HG03064 (cell line): Measurements from ENCODE around the gene PLCD3.

Experiments
- ATAC-seq: cut with Tn5 transposase; IDR thresholded peaks from one replicate; pipeline ENCODE4 v1.9.1; 2021; ENCODE audit warnings: low read depth; ENCODE audit not compliant: unreplicated experiment

The PLCD3 gene

GRCh38 chr17:45120558-45120957 lies 11.8 kb downstream of the PLCD3 start:
- ATAC-seq = no peak

DNA sequence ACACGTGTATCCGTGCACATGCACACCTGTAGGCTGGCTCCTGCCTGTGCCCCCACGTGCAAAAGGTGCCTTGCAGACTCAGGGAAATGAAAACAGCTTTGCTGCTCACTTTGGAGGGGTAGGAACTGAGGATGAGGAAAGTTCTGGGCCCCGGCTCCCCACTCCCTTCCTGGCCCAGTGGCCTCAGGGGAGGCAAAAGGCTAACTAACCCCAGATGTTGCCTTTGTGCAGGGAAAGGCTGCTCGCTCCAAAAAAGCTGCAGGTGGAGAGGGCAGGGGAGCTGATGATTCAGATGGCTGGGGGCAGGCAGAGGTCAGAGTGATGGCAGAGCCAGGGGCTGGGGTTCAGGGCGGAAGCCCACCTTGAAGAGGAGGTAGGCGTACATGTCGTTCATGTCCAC lies 12.4 kb downstream of the PLCD3 start:
- no peak for ATAC-seq

GRCh38 chr17:45118691-45119090 lies 13.6 kb downstream of the PLCD3 start:
- no peak for ATAC-seq

DNA sequence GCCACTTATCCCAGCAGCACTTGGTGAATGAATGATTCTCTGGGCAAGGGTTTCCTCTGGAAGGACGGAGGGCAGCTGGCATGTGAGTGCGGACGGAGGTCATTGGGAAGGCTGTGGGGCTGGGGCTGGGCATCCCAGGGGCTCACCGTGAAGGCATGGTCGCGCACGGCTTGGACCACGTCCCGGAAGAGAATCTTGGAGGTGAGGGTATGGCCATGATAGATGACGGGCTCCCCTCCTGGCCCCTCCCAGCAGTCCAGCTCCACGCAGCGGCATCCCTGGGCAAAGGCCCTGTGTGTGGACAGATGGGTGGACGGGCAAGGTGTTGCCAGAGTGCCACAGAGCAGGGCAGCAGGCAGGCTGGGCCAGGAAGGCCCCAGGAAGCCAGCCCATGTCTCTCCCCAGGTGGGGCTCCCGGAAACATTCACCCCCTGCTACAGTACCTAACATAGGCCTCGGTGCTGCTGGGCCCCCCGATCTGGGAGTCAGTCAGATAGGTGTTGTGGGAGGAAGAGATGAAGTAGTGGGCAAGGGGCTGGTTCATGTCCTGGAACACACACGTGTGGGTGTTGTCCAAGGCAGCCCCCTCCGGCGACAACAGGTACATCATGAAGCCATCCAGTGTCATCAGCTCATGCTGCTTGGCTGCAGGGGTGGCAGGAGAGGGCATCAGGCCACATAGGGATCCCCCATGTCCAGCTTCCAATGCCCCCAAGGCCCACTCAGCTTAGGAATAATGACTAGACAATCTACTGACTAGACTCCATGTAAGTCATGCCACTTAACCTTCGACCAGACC lies 14.3 kb downstream of the PLCD3 start:
- no peak for ATAC-seq

GRCh38 chr17:45117334-45117733 lies 15.0 kb downstream of the PLCD3 start:
- no peak for ATAC-seq

DNA sequence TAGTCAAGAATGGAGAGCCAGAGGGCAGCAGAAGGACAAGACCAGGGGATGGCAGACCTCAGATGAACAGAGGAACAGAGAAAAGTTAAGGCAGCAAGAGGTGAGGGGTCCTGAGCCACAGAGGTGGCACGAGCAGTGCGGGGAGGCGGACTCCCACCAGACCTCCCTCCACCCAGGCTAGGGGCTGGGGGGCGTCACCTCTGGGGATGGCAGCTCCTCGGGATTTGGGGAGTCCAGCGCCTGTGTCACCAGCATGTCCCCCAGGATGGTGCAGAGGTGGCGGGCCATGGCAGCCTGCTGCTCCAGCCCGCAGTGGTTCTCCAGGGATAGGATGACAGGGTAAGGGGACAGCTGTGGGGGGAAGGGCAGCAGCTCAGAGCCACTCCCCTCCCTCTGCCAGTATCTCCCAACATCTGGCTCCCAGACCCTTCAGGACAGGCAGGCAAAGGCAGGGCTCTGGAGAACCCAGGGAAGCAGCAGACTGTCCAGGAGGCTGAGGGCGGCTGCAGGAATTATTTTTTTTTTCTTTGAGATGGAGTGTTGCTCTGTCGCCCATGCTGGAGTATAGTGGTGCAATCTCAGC lies 15.8 kb downstream of the PLCD3 start:
- ATAC-seq = no peak

DNA sequence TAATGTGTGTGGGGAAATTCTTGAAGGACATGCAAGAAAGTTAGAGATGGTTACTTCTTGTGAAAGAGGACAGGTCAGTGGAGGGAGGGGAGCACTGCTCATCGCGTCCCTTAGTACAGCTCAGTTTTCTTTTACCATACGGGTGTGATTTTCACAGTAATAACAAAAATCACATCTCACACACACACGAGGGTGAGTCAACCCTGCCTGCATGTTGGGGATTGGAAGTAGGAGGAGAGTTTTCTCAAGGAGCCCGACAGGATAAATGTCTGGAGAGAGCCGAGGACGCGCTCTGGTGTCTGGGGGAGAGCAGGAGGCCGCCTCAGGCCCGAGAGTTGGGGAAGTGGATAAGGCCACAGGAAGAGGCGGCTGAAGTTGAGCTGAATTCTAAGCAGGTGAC lies 16.4 kb downstream of the PLCD3 start:
- no peak for ATAC-seq

DNA sequence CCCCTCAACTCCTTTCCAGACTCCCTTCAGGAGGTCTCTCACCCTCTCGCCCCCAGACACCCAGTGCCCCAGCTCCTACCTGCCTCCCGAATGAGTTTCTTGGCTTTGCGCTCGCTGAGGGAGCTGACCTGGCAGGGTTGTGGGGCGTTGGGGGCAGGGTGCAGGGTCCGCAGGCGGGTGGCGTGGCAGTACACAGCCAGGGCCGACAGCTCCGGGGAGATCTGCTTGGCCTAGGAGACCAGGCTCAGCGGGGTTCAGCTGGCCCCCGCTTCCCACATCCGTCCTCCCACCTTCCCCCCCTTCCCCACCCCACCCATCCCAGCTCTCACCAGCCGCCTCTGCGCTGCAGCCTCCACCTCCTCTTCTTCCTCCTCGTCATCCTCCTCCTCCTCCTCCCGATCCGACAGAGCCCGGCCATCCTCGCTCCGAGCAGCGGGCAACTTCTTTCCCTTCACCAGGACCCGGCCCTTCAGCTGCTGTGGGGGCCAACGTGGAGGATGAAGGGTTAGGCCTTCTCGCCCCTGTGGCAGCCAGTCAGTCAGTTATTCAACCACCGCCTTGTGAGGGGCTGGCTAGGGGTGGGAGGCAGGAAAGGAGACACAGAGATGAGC lies 17.2 kb downstream of the PLCD3 start:
- no peak for ATAC-seq

- no peak for ATAC-seq
These were observed 18.0 kb downstream of the PLCD3 start for GRCh38 chr17:45114117-45114932.

DNA sequence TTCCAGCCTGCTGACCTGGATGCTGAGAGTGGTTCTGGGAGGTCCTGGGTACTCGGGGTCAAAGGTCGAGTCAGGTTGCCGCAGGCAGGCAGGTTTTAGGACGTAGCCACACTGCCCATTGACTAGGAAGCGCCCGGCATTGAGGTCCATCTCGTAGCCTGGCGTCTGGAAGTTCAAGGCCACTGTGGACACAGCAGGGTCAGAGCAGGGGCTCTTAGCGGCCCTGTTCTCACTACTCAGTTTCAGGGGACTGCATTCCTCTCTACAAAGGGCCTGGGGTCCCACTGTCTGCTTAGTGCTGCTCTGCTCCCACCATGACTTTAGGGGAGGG lies 18.9 kb downstream of the PLCD3 start:
- no peak for ATAC-seq

GRCh38 chr17:45112559-45113423 lies 19.5 kb downstream of the PLCD3 start:
- ATAC-seq = no peak

GRCh38 chr17:45111850-45112249 lies 20.5 kb downstream of the PLCD3 start:
- no peak for ATAC-seq

DNA sequence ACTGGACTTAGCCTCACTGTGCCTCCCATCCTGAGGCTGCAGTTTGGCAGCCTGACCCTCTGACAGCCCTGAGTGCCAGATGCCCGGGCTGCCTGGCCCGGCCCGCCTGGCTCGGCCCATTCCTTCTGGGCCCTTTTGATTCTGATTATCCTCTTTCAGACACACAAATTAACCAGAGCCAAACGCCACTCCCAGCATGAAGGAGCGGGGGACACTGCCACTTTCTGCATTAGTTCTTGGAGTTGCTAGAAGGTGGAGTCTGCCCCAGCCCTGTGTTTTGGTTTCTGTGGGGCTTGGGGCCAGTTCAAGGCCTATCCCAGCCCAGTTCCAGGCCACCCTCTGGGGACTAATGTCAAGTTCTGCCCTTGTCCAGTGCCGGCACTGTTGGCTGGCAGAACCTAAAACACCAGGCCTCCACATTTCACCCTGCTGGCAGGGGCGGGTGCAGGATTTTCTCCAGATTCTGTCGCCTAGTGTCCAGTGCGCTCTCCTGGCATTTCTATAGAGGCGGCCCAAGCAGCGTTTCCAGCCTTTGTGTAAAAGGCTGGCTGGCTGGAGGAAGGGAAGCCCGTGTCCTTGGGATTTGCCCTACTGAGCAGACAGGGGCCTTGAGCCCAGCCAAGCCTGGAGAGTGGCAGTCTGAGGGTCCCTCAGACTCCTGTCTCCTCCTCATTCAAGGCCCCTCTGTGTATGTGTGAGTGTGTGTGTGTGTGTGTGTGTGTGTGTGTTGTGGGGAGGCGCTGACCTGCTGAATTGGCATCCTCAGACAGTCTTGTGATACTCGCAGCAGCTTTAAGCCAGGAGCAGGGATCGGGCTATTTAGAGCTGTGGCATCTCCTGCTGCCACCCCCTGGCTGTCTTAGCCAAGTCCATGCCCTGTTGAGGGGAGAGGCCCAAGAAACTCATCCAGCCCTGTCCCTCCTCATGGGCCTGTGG lies 21.4 kb downstream of the PLCD3 start:
- ATAC-seq = no peak

- no peak for ATAC-seq
These were observed 23.5 kb downstream of the PLCD3 start for GRCh38 chr17:45108595-45109521.

DNA sequence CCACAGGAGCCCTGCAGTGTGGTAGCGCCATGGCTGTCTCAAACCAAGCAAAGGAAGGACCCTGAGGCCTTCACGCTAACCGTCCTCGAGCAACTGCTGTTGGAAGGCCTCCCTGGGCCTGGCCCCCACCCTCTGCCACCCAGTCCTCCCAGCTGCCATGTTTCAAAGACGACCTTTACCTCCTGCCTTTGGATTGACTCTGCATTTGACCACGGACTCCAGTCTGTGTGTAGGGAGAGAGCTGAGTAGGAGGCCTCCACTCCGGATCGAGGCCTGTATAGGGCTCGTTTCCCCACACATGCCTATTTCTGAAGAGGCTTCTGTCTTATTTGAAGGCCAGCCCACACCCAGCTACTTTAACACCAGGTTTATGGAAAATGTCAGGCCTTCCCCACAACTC lies 24.3 kb downstream of the PLCD3 start:
- no peak for ATAC-seq

- ATAC-seq = no peak
These were observed 24.9 kb downstream of the PLCD3 start for GRCh38 chr17:45107293-45108010.

GRCh38 chr17:45106582-45106981 lies 25.7 kb downstream of the PLCD3 start:
- no peak for ATAC-seq

GRCh38 chr17:45106096-45106495 lies 26.2 kb downstream of the PLCD3 start:
- no peak for ATAC-seq
